ENCODE measurements around the gene LMX1A. TPM values are rescaled to one million over a fixed set of nuclear protein-coding genes. Genes with fewer than 3 reads are reported as not detected.

Gene LMX1A
- polyA plus RNA-seq, 3 donors, result not detected

- Mint-ChIP-seq H3K36me3 (no peaks in the 10 kb centered on the region), H3K9me3 (no peaks in the 10 kb centered on the region), H3K27ac (no peak overlapping the region), H3K27me3 (ENCODE audit: low read depth in 3 of 3) (peaks cover 1 to 13% (median 12%) of the 10 kb centered on the region in 3 donors), H3K4me1 (no peaks in the 10 kb centered on the region), H3K4me3 (no peak overlapping the region)
- DNase-seq, result no peak
- Histone ChIP-seq H3K9ac (ENCODE audit: insufficient read depth, low read length, poor library complexity, severe bottlenecking) (no peak overlapping the region), H3K79me2 (ENCODE audit: insufficient read depth, low read length) (no peaks in the 10 kb centered on the region), H2AFZ (ENCODE audit: insufficient read depth, low read depth, low read length, poor library complexity, severe bottlenecking) (no peak overlapping the region), H3K27me3 (ENCODE audit: control insufficient read depth in 2 of 2, insufficient read depth in 2 of 2, low read length in 2 of 2) (peaks cover 0 to 4% of the 10 kb centered on the region in 2 donors), H3K9me3 (replicated peaks in 1 of 2; ENCODE audit: control insufficient read depth in 1 of 2, insufficient read depth in 1 of 2, low read length in 2 of 2) (no peaks in the 10 kb centered on the region), H3K36me3 (replicated peaks in 1 of 2; ENCODE audit: control insufficient read depth in 1 of 2, insufficient read depth in 2 of 2, low read length in 2 of 2) (no peaks in the 10 kb centered on the region), H3K4me1 (ENCODE audit: control insufficient read depth in 1 of 2, insufficient read depth in 2 of 2, low read length in 2 of 2) (no peaks in the 10 kb centered on the region), H3K4me3 (replicated peaks in 1 of 3; ENCODE audit: low read depth in 2 of 3, low read length in 3 of 3) (no peak overlapping the region), H3K27ac (ENCODE audit: low read depth in 1 of 2, low read length in 2 of 2) (no peak overlapping the region), H3K4me2 (replicated peaks; ENCODE audit: extremely low read depth, low read length, poor library complexity, severe bottlenecking) (no peak overlapping the region), H4K20me1 (ENCODE audit: insufficient read depth, low read length) (no peaks in the 10 kb centered on the region)
- no CpG with 5 or more reads among the region's 5 CpGs for WGBS (ENCODE audit: insufficient coverage)
- intact Hi-C loops (cut with micrococcal nuclease), result no loop called here
- TF ChIP-seq CTCF (IDR thresholded peaks at IDR 0.05), result no peak
Measured at GRCh38 chr1:165222580-165222979, 133.9 kb downstream of the LMX1A start.

- no peak overlapping the region for H3K4me3 Mint-ChIP-seq
- H4K20me1 ChIP-seq (ENCODE audit: insufficient read depth, low read length), result no peaks in the 10 kb centered on the region
- H3K27ac Mint-ChIP-seq, result peak overlapping the region in 1 of 7 donors; percentile 22
- H3K9ac ChIP-seq (ENCODE audit: insufficient read depth, low read length, poor library complexity, severe bottlenecking), result no peak overlapping the region
- no peak overlapping the region for H3K4me2 ChIP-seq (replicated peaks; ENCODE audit: extremely low read depth, low read length, poor library complexity, severe bottlenecking)
- 29% methylated on average over 2 of the region's 6 CpGs for WGBS (ENCODE audit: insufficient coverage)
- no peaks in the 10 kb centered on the region for H3K4me1 Mint-ChIP-seq
- peaks cover 1 to 17% (median 8%) of the 10 kb centered on the region in 3 donors for H3K27me3 Mint-ChIP-seq (ENCODE audit: low read depth in 3 of 3)
- H3K36me3 Mint-ChIP-seq, result no peaks in the 10 kb centered on the region
- H3K9me3 ChIP-seq (replicated peaks in 1 of 2; ENCODE audit: control insufficient read depth in 1 of 2, insufficient read depth in 1 of 2, low read length in 2 of 2), result no peaks in the 10 kb centered on the region
- H3K9me3 Mint-ChIP-seq, result peaks cover 0 to 2% (median 0%) of the 10 kb centered on the region in 7 donors
- H3K36me3 ChIP-seq (replicated peaks in 1 of 2; ENCODE audit: control insufficient read depth in 1 of 2, insufficient read depth in 2 of 2, low read length in 2 of 2), result no peaks in the 10 kb centered on the region
- H3K4me1 ChIP-seq (ENCODE audit: control insufficient read depth in 1 of 2, insufficient read depth in 2 of 2, low read length in 2 of 2), result no peaks in the 10 kb centered on the region
- intact Hi-C loops (cut with micrococcal nuclease), result no loop called here
- no peak for DNase-seq
- H3K79me2 ChIP-seq (ENCODE audit: insufficient read depth, low read length), result no peaks in the 10 kb centered on the region
- H2AFZ ChIP-seq (ENCODE audit: insufficient read depth, low read depth, low read length, poor library complexity, severe bottlenecking), result no peak overlapping the region
- H3K27ac ChIP-seq (ENCODE audit: low read depth in 1 of 2, low read length in 2 of 2), result no peak overlapping the region
- TF ChIP-seq CTCF (IDR thresholded peaks at IDR 0.05), result no peak
- peaks cover 0 to 4% of the 10 kb centered on the region in 2 donors for H3K27me3 ChIP-seq (ENCODE audit: control insufficient read depth in 2 of 2, insufficient read depth in 2 of 2, low read length in 2 of 2)
- no peak overlapping the region for H3K4me3 ChIP-seq (replicated peaks in 1 of 3; ENCODE audit: low read depth in 2 of 3, low read length in 3 of 3)
Measured at GRCh38 chr1:165218731-165219130, 137.8 kb downstream of the LMX1A start.
